T-cell (primary cell): ENCODE results near the gene CNTNAP2. TPM values are rescaled to one million over a fixed set of nuclear protein-coding genes. Genes with fewer than 3 reads are reported as not detected.

ENCODE experiments used
- ATAC-seq, 4 experiments: fragments of 200-7000 bp in 3 of 4; fragments of 150-1000 bp in 1 of 4; cut with Tn5 transposase; replicated peaks in 1 of 4; 1 replicate in 3 of 4; 2 replicates in 1 of 4; pipeline ENCODE4 v1.10.0; 2021; ENCODE audit warnings: moderate library complexity in 3 of 4, mild to moderate bottlenecking in 2 of 4, moderate number of reproducible peaks in 1 of 4
- CTCF ChIA-PET, 2 donors: fragments of 300-600 bp; sonication (Branson Sonifier 250); formaldehyde crosslinking; loops; one replicate each; lab custom pipeline; 2022; ENCODE audit warnings: antibody characterized with exemption in 2 of 2; lab: Charles Lee
- POLR2A ChIA-PET, 2 donors: fragments of 300-600 bp; sonication (Branson Sonifier 250); formaldehyde crosslinking; loops; one replicate each; lab custom pipeline; 2022; ENCODE audit warnings: antibody characterized with exemption in 2 of 2; lab: Charles Lee
- DNase-seq, 35 experiments: peaks; one replicate each; pipeline versions ENCODE4 v3.0.0 to v3.0.0-alpha.2; 2013 to 2023
- H3K27ac ChIP-seq: one replicate; pipeline ENCODE4 v1.5.1; 2013; ENCODE audit warnings: low read length
- H3K27me3 ChIP-seq, 2 experiments: replicated peaks in 1 of 2; 1 replicate in 1 of 2; 2 replicates in 1 of 2; pipeline versions ENCODE4 v1.6.1 to v1.7.0; 2013; ENCODE audit warnings: low read length in 1 of 2, mixed read lengths in 1 of 2; ENCODE audit not compliant: control insufficient read depth in 2 of 2, insufficient read depth in 2 of 2; ENCODE audit errors: extremely low read depth in 1 of 2
- H3K36me3 ChIP-seq, 2 donors: 1 replicate in 1 of 2; 2 replicates in 1 of 2; pipeline versions ENCODE4 v1.6.1 to v1.7.0; 2013; ENCODE audit warnings: low read length in 1 of 2; ENCODE audit not compliant: control insufficient read depth in 2 of 2, insufficient read depth in 1 of 2; ENCODE audit errors: extremely low read depth in 1 of 2
- H3K4me1 ChIP-seq, 2 experiments: 1 replicate in 1 of 2; 2 replicates in 1 of 2; pipeline versions ENCODE4 v1.6.1 to v1.7.0; 2013; ENCODE audit warnings: low read length in 2 of 2, mixed read lengths in 1 of 2; ENCODE audit not compliant: insufficient read depth in 2 of 2, control insufficient read depth in 1 of 2; ENCODE audit errors: extremely low read depth in 1 of 2
- H3K4me3 ChIP-seq, 2 donors: 1 replicate in 1 of 2; 2 replicates in 1 of 2; pipeline versions ENCODE4 v1.5.1 to v1.7.0; 2013; ENCODE audit warnings: mild to moderate bottlenecking in 2 of 2, low read length in 1 of 2, moderate library complexity in 1 of 2; ENCODE audit not compliant: control insufficient read depth in 1 of 2; ENCODE audit errors: extremely low read depth in 1 of 2
- H3K9me3 ChIP-seq: 2 replicates; pipeline ENCODE4 v1.7.0; 2013
- H3K27ac Mint-ChIP-seq, 2 donors: one replicate each; pipeline ENCODE4 v1.8.0; 2020 to 2021; ENCODE audit warnings: mild to moderate bottlenecking in 2 of 2, mixed read lengths in 2 of 2
- H3K27me3 Mint-ChIP-seq, 2 donors: one replicate each; pipeline ENCODE4 v1.8.0; 2021 to 2022; ENCODE audit warnings: mixed read lengths in 2 of 2
- H3K36me3 Mint-ChIP-seq: one replicate; pipeline ENCODE4 v1.8.0; 2021; ENCODE audit warnings: mixed read lengths
- H3K4me1 Mint-ChIP-seq, 3 donors: one replicate each; pipeline ENCODE4 v1.8.0; 2020 to 2022; ENCODE audit warnings: mixed read lengths in 3 of 3, mild to moderate bottlenecking in 1 of 3
- H3K4me3 Mint-ChIP-seq, 3 donors: one replicate each; pipeline ENCODE4 v1.8.0; 2020 to 2022; ENCODE audit warnings: mild to moderate bottlenecking in 3 of 3, mixed read lengths in 3 of 3, moderate library complexity in 3 of 3
- H3K9me3 Mint-ChIP-seq, 3 donors: one replicate each; pipeline ENCODE4 v1.8.0; 2020 to 2022; ENCODE audit warnings: mixed read lengths in 3 of 3
- WGBS: methylation state at CpG from one replicate; pipeline ENCODE4 v1.1.5; 2013; ENCODE audit warnings: missing lambda C conversion rate; ENCODE audit not compliant: insufficient coverage; 5-methylcytosine and 5-hydroxymethylcytosine counted together
- total RNA-seq, 35 experiments: library from RNA in 6 of 35; stranded (reverse) in 6 of 35; fragments of 120-200 nt in 1 of 35; gene quantifications; one replicate each; pipeline versions ENCODE4 v1.2.1 to v1.2.4 and lab custom pipeline; 2013 to 2026

CNTNAP2 gene
- total RNA-seq, 5 donors from 2014 or later (not counting 1 experiment from before 2014, with no cell fraction given): 0.15 to 0.72 (median 0.21) TPM

GRCh38 chr7:146636581-146636980 lies 520.0 kb downstream of the CNTNAP2 start:
- Histone ChIP-seq H3K4me3 (no peak overlapping the region), H3K36me3 (no peaks in the 10 kb centered on the region), H3K27ac (no peak overlapping the region), H3K9me3 (no peaks in the 10 kb centered on the region), H3K4me1 (no peaks in the 10 kb centered on the region), H3K27me3 (no peaks in the 10 kb centered on the region)
- ATAC-seq: no peak
- Mint-ChIP-seq H3K27ac (no peak overlapping the region), H3K27me3 (no peaks in the 10 kb centered on the region), H3K9me3 (peaks cover 2 to 13% (median 2%) of the 10 kb centered on the region in 3 donors), H3K36me3 (no peaks in the 10 kb centered on the region), H3K4me1 (no peaks in the 10 kb centered on the region), H3K4me3 (no peak overlapping the region)
- no peak for DNase-seq
- CTCF ChIA-PET: no interaction called here
- POLR2A ChIA-PET: no interaction called here
- no CpG with 5 or more reads among the region's 4 CpGs for WGBS

- no peaks in the 10 kb centered on the region for H3K4me1 Mint-ChIP-seq
- Histone ChIP-seq H3K4me3 (no peak overlapping the region), H3K9me3 (no peaks in the 10 kb centered on the region), H3K27me3 (no peaks in the 10 kb centered on the region), H3K27ac (no peak overlapping the region), H3K36me3 (no peaks in the 10 kb centered on the region), H3K4me1 (no peaks in the 10 kb centered on the region)
- no peaks in the 10 kb centered on the region for H3K27me3 Mint-ChIP-seq
- CTCF ChIA-PET: no interaction called here
- ATAC-seq (no peak), DNase-seq (no peak)
- peaks cover 3 to 11% (median 3%) of the 10 kb centered on the region in 3 donors for H3K9me3 Mint-ChIP-seq
- no peak overlapping the region for H3K4me3 Mint-ChIP-seq
- POLR2A ChIA-PET: interaction anchor here in 1 of 2 donors (0.6 kb wide), 1 partner anchor 1067 kb away, joined by 3 read pairs; no protein-coding TSS in a partner anchor
- H3K27ac Mint-ChIP-seq: no peak overlapping the region
- no peaks in the 10 kb centered on the region for H3K36me3 Mint-ChIP-seq
- 88% methylated on average over 2 of the region's 3 CpGs for WGBS
These were observed 522.7 kb downstream of the CNTNAP2 start for GRCh38 chr7:146639291-146639690.

GRCh38 chr7:146641491-146641890 lies 524.9 kb downstream of the CNTNAP2 start:
- Mint-ChIP-seq H3K27me3 (no peaks in the 10 kb centered on the region), H3K9me3 (peaks cover 8 to 16% (median 10%) of the 10 kb centered on the region in 3 donors), H3K27ac (no peak overlapping the region), H3K4me3 (no peak overlapping the region), H3K4me1 (no peaks in the 10 kb centered on the region), H3K36me3 (no peaks in the 10 kb centered on the region)
- Histone ChIP-seq H3K4me1 (no peaks in the 10 kb centered on the region), H3K9me3 (no peaks in the 10 kb centered on the region), H3K27me3 (no peaks in the 10 kb centered on the region), H3K4me3 (no peak overlapping the region), H3K36me3 (no peaks in the 10 kb centered on the region), H3K27ac (no peak overlapping the region)
- no peak for DNase-seq
- no CpG with 5 or more reads among the region's 1 CpG for WGBS
- ChIA-PET POLR2A (no interaction called here), CTCF (no interaction called here)
- no peak for ATAC-seq

GRCh38 chr7:146645383-146645976 lies 528.9 kb downstream of the CNTNAP2 start:
- Histone ChIP-seq H3K9me3 (no peaks in the 10 kb centered on the region), H3K36me3 (no peaks in the 10 kb centered on the region), H3K4me3 (no peak overlapping the region), H3K4me1 (no peaks in the 10 kb centered on the region), H3K27me3 (no peaks in the 10 kb centered on the region), H3K27ac (no peak overlapping the region)
- CTCF ChIA-PET: no interaction called here
- H3K27ac Mint-ChIP-seq: no peak overlapping the region
- H3K36me3 Mint-ChIP-seq: no peaks in the 10 kb centered on the region
- no peak for DNase-seq
- no CpG with 5 or more reads among the region's 3 CpGs for WGBS
- POLR2A ChIA-PET: no interaction called here
- H3K4me3 Mint-ChIP-seq: no peak overlapping the region
- no peaks in the 10 kb centered on the region for H3K4me1 Mint-ChIP-seq
- peaks cover 8 to 15% (median 10%) of the 10 kb centered on the region in 3 donors for H3K9me3 Mint-ChIP-seq
- no peak for ATAC-seq
- no peaks in the 10 kb centered on the region for H3K27me3 Mint-ChIP-seq

GRCh38 chr7:146647445-146647844 lies 530.8 kb downstream of the CNTNAP2 start:
- Mint-ChIP-seq H3K4me1 (no peaks in the 10 kb centered on the region), H3K4me3 (no peak overlapping the region)
- WGBS: 50% methylated on average over 1 of the region's 2 CpGs

GRCh38 chr7:146652176-146652575 lies 535.6 kb downstream of the CNTNAP2 start:
- H3K27ac ChIP-seq: no peak overlapping the region
- Mint-ChIP-seq H3K27me3 (no peaks in the 10 kb centered on the region), H3K4me3 (no peak overlapping the region), H3K9me3 (peaks cover 0 to 14% (median 3%) of the 10 kb centered on the region in 3 donors), H3K4me1 (no peaks in the 10 kb centered on the region), H3K36me3 (no peaks in the 10 kb centered on the region), H3K27ac (no peak overlapping the region)
- ChIA-PET CTCF (no interaction called here), POLR2A (no interaction called here)
- ATAC-seq (no peak), DNase-seq (no peak)
- no peaks in the 10 kb centered on the region for H3K9me3 ChIP-seq
- H3K36me3 ChIP-seq: no peaks in the 10 kb centered on the region
- no CpG with 5 or more reads among the region's 2 CpGs for WGBS
- H3K27me3 ChIP-seq: no peaks in the 10 kb centered on the region
- no peaks in the 10 kb centered on the region for H3K4me1 ChIP-seq
- H3K4me3 ChIP-seq: no peak overlapping the region

More at GRCh38 chr7:146647445-146647844, 530.8 kb downstream of the CNTNAP2 start:
- H3K27ac ChIP-seq: no peak overlapping the region
- Mint-ChIP-seq H3K9me3 (peaks cover 4 to 9% (median 7%) of the 10 kb centered on the region in 3 donors), H3K27me3 (no peaks in the 10 kb centered on the region), H3K27ac (no peak overlapping the region), H3K36me3 (no peaks in the 10 kb centered on the region)
- CTCF ChIA-PET: no interaction called here
- DNase-seq (no peak), ATAC-seq (no peak)
- H3K9me3 ChIP-seq: no peaks in the 10 kb centered on the region
- H3K27me3 ChIP-seq: no peaks in the 10 kb centered on the region
- no peaks in the 10 kb centered on the region for H3K36me3 ChIP-seq
- POLR2A ChIA-PET: interaction anchor here in 1 of 2 donors (0.6 kb wide), 1 partner anchor 13 kb away, joined by 3 read pairs; no protein-coding TSS in a partner anchor
- H3K4me3 ChIP-seq: no peak overlapping the region
- no peaks in the 10 kb centered on the region for H3K4me1 ChIP-seq
